C4-2B (cell line): ENCODE measurements around the gene CRYAA.
"Not testable (repeated sequence)": the region's sequence is repeated elsewhere in the genome, so short reads cannot be mapped to it uniquely, and the experiment has no call there.

Experiments
- H3K27ac ChIP-seq: fragments of 450-650 bp; 2 replicates; pipeline ENCODE4 v1.5.1; 2017

CRYAA gene, protein sequence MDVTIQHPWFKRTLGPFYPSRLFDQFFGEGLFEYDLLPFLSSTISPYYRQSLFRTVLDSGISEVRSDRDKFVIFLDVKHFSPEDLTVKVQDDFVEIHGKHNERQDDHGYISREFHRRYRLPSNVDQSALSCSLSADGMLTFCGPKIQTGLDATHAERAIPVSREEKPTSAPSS

DNA sequence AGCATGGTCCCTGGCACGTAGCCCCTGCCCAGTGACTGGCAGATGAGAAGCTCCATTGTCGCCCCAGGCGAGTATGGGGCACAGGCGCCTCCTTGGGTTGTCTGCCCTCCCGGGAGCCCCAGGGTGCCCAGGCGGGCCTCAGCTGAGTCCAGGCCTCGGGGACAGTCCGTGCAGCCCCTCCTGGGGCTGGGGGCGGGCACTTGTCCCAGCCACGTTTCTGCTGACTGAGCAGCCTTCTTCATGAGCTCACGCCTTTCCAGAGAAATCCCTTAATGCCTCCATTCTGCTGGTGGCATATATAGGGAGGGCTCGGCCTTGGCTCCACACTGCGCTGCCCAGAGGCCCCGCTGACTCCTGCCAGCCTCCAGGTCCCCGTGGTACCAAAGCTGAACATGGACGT lies at the start of gene CRYAA:
TSS of gene CRYAA (plus strand) at position 301 of the 400 bp plus-strand sequence. CDS start at position 393, 92 bp downstream.
- H3K27ac ChIP-seq: not testable (repeated sequence)

DNA sequence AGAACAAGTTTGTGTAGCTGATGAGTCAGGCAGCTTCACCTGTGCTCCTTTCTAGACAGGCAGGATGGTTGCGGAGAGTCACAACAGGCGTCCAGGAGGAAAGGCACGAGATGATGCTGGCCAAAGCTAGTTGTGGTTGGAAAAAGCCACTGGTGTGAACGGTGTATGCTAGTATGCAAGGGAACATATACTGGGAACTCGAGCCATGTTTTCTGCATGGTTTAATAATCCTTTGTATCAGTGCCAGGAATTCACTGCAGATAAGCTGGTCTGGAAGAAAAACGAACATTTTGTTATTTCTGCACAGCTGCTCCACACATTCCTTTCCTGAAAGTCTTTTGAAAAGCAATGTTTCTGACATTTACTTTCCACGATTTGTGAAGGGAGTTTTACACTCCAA lies 38.7 kb upstream of the CRYAA start:
- not testable (repeated sequence) for H3K27ac ChIP-seq

DNA sequence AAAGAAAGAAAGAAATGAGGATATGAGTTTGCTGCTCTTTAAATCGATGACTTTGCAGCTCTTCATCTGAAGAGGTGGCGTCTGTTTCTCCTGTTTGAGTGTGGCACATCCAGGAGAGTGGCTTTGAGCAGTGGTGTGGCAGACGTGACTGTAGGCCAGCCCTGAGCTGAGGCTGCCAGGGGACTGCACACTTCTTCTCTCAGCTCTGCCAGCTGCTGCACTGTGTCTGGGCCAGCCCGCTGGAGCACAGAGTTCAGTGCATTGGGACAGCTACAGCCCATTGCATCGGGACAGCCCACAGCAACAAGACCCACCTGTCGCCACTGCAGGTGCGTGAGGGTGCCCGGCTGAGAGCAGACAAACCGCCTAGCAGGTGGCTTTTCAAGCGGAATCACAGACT lies 34.3 kb upstream of the CRYAA start:
- not testable (repeated sequence) for H3K27ac ChIP-seq

- not testable (repeated sequence) for H3K27ac ChIP-seq
Observed at GRCh38 chr21:43138944-43139343, 29.9 kb upstream of the CRYAA start.

GRCh38 chr21:43141407-43141806 lies 27.4 kb upstream of the CRYAA start:
- not testable (repeated sequence) for H3K27ac ChIP-seq

DNA sequence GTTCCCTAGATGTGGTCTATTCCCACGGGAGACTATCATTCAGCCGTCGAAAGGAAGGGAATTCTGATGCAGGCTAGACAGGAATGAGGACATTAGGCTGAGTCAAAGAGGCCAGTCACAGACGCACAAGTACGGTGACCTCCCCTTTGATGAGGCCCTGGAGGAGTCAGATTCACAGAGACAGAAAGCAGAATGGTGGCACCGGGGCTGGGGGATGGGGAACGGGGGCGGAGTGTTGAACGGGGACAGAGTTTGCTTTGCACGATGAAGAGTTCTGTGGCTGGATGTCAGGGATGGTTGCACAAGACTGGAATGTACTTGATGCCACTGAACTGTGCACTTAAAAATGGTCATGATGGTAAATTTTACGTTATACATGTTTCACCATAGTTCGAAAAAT lies 22.2 kb upstream of the CRYAA start:
- not testable (repeated sequence) for H3K27ac ChIP-seq

DNA sequence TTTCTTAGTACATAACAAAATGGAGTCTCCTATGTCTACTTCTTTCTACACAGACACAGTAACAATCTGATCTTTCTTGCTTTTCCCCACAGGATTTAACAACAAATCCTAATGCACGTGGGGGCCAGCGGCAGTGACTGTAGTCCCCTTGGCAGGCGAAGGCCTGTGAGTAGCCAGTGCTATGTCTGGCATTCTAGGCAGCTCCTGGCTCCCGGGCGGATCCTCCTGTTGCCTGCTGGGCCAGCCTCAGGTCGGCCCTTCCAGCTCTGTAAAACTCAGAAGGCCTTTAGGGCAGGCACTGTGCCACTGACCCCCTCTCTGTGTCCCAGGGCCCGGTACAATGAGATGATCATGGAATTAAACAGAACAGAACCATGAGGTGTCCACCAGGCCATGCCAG lies 20.8 kb upstream of the CRYAA start:
- H3K27ac ChIP-seq: not testable (repeated sequence)

DNA sequence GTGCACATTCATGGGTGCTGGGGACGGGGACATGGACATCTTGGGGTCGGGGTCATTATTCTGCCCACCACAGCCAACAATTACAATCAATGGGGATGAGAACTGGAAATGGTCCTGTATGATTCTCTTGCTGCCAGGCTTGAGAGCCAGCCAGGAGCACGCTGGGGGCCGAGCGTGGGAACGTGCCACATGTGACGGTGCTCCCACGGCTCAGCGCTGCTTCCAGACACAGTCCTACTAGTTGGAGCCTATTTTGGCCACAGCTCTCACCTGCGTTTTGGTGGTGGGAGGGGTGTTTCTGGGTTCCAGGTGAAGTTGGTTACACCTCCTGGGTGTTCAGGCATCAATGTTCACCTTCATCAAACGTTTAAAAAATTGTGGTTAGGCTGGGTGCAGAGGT lies 19.5 kb upstream of the CRYAA start:
- H3K27ac ChIP-seq: not testable (repeated sequence)

DNA sequence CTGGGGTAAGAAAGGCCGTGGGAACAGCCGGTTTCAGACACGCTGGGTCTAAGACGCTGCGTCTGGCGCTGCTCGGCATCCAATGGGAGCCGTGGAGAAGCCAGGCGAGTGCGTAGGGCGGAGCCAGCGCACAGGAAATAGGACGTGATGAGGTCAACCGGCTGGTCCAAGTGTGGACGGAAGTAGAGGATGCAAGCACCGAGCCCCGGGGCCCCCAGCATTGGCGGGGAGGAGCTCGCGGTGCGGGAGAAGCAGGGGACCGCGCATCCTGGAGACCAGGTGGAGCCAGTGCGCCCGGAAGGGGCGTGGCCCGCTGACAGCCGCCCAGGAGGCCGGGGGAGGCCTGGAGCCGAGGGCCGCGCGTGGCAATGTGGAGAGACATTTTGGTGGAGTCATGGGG lies 15.2 kb upstream of the CRYAA start:
- H3K27ac ChIP-seq: not testable (repeated sequence)

- H3K27ac ChIP-seq: not testable (repeated sequence)
Observed at GRCh38 chr21:43159279-43160175, 9.3 kb upstream of the CRYAA start.

DNA sequence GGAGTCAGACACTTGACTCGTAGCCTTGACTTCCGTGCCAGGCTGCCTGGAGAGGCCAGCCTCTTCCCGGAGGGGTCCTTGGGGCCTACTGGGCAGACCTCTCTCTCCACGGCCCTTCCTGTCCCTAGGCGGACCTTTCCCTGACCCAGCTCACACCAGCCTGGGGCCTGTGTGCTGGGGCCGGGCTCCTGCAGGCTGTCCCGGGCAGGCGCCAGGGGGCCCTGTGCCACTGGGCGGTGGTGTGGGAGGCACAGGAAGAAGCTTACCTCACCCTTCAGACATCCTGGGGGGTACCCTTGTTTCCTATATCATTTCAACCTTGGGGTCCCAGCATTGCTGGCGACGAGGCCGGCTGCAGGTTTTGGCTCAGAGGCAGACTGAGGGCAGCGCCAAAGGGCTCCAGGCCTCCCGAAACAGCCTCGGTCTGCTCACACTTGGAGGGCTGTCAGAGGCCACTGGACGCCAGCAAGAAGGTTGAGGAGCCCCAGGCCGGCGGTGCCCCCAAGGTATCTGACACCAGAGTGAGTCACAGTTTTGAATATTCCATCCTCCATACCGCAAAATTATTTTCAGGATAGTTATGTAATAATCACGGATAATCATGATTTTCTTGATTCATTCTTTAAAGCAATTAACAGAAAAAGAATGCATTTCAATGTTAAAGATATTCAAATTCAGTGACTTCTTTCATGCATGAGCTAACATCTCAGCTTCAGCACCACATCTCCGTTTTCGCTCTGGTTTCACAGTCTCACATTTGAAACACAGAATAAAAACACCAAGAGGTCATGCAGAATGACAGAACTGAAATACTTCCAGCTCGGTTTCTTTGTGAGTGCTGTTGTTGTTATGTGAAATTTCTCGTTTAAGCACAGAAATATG lies 6.7 kb upstream of the CRYAA start:
- H3K27ac ChIP-seq: not testable (repeated sequence)

DNA sequence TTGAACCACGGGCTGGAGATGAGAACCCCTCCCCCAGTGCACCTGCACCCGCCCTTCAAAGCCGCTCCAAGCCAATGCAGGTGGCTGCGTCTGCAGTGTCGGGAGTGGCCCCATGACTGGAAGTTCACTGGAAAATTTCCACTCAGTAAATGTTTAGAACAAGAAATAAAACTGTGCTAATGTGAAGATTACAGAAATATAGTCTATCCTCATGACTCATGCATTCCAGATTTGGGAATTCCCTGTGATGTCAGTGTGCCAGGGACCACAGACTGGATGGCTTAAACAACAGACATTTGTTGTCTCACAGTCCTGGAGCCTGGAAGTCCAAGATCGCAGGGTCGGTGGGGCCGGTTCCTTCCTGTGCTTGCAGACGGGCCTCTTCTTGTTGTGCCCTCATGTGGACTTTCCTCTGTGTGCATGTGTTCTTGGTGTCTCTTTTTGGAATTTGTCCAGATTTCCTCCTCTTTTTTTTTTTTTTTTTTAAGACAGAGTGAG lies 6.1 kb upstream of the CRYAA start:
- not testable (repeated sequence) for H3K27ac ChIP-seq

GRCh38 chr21:43164823-43165222 lies 4.0 kb upstream of the CRYAA start:
- not testable (repeated sequence) for H3K27ac ChIP-seq

DNA sequence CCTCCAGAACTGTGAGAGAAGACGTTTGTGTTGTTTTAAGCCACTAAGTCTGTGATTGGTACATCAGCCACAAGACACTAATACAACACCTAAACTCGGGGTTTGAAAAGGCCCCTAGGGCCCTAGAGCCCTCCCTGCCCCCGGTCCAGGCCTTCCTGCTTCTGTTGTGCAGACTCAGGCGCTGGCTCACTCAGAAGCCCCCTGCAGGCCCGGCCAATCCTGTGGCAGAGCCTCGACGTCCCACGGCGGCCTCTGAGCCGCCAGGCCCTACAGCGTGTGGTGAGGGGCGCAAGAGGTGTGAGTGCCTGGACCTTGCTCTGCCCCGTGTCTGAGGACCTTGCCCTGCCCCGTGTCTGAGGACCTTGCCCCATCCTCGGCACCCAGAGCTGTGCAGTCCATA lies 3.1 kb upstream of the CRYAA start:
- H3K27ac ChIP-seq: not testable (repeated sequence)

DNA sequence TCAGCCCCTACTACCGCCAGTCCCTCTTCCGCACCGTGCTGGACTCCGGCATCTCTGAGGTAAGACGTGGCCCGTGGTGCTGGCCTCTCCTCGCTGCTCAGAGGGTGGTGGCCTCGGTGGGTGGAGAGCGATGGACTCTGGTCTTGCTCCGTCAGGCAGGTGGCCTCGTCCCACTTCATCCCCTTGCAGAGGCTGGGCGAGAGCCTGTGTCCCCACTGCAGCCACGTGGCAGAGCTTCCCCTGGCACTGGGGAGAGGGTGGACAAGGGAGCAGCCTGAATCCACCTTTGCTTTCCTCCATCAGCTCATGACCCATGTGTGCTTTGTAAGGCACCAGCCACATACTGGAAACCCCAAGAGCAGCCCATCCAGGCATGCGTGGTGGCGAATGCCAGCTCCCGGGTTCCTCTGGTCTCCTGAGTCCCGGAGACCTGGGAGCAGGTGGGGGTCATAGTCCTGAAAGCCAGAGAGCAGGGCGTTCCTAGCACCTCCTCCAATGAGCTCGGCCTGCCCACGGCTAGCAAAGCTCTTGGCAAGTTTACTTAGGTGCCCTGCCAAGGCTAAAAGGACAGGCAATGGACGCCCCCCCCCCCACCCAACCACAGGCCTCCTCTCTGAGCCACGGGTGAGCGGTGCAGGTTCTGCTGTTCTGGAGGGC lies 550 bp downstream of the CRYAA start:
- H3K27ac ChIP-seq: not testable (repeated sequence)

- not testable (repeated sequence) for H3K27ac ChIP-seq
Observed at GRCh38 chr21:43169891-43170290, 1.1 kb downstream of the CRYAA start.

GRCh38 chr21:43172812-43173211 lies 4.0 kb downstream of the CRYAA start:
- not testable (repeated sequence) for H3K27ac ChIP-seq

DNA sequence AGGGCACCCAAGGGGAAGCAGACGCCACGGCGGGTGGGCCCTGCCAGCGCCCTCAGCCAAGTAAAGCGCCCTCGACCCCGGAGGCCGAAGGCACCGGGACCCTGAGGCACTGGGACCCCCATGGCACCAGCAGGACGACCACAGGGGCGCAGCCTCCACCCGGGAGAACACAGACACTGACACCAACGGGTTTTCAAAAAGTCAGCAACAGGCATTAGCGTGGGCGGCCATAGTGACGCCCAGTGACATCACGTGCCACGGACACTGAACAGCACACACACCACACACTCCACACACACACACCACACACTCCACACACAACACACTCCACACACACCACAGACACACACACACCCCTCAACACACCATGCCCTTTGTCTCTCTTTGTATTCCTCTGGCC lies 4.6 kb downstream of the CRYAA start:
- not testable (repeated sequence) for H3K27ac ChIP-seq

DNA sequence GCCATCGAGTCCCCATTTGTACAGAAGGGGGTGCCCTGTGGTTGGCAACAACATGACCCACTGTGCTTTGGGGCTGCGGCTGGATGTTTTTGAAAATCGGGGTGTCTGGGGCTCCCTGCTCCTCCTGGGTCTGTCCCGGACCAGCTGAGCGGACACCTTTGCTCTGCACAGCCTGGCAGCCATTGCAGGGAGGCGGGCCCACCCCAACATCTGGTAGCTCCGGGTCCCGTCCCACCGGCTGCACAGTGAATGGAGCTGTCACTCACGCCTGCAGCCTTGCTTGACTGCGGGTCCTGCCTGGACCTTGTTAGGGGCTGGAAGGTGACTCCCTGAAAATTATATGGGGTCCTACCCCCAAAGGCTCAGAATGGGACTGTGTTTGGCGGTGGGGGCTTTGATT lies 5.1 kb downstream of the CRYAA start:
- H3K27ac ChIP-seq: not testable (repeated sequence)

GRCh38 chr21:43174998-43175397 lies 6.2 kb downstream of the CRYAA start:
- H3K27ac ChIP-seq: not testable (repeated sequence)

GRCh38 chr21:43176621-43177020 lies 7.8 kb downstream of the CRYAA start:
- H3K27ac ChIP-seq: not testable (repeated sequence)
